H9 (cell line): ENCODE data around the gene COQ8B. TPM values are rescaled to one million over a fixed set of nuclear protein-coding genes. Genes with fewer than 3 reads are reported as not detected.

Source experiments
- DNase-seq: peaks from one replicate; pipeline ENCODE4 v3.0.0-alpha.2; 2017
- H2AFZ ChIP-seq: one replicate; pipeline ENCODE4 v1.6.1; 2013; ENCODE audit warnings: mild to moderate bottlenecking, low read length, control low read depth, moderate library complexity
- H2AK5ac ChIP-seq: 2 replicates; pipeline ENCODE4 v1.6.1; 2013; ENCODE audit warnings: low read length, control low read depth, mixed read lengths; ENCODE audit not compliant: insufficient read length
- H2BK120ac ChIP-seq: one replicate; pipeline ENCODE4 v1.6.1; 2013; ENCODE audit warnings: low read depth, mild to moderate bottlenecking, low read length, control low read depth, inconsistent platforms; ENCODE audit not compliant: poor library complexity, severe bottlenecking
- H2BK12ac ChIP-seq: 2 replicates; pipeline ENCODE4 v1.6.1; 2013; ENCODE audit warnings: low read length, control low read depth, mixed read lengths, low read depth; ENCODE audit not compliant: insufficient read length
- H2BK15ac ChIP-seq: 2 replicates; pipeline ENCODE4 v1.6.1; 2013; ENCODE audit warnings: low read depth, low read length, control low read depth
- H2BK20ac ChIP-seq: one replicate; pipeline ENCODE4 v1.6.1; 2013; ENCODE audit warnings: low read depth, mild to moderate bottlenecking, low read length, control low read depth, inconsistent platforms; ENCODE audit not compliant: poor library complexity, severe bottlenecking
- H2BK5ac ChIP-seq: 2 replicates; pipeline ENCODE4 v1.6.1; 2013; ENCODE audit warnings: low read length, control low read depth, mixed read lengths; ENCODE audit not compliant: insufficient read length
- H3K14ac ChIP-seq: 2 replicates; pipeline ENCODE4 v1.6.1; 2013; ENCODE audit warnings: low read length, control low read depth; ENCODE audit not compliant: insufficient read depth
- H3K18ac ChIP-seq: 2 replicates; pipeline ENCODE4 v1.6.1; 2013; ENCODE audit warnings: low read depth, mild to moderate bottlenecking, mixed read lengths, low read length, control low read depth; ENCODE audit not compliant: insufficient read length
- H3K23ac ChIP-seq: 2 replicates; pipeline ENCODE4 v1.6.1; 2013; ENCODE audit warnings: low read length, control low read depth, mixed read lengths, low read depth; ENCODE audit not compliant: insufficient read length
- H3K23me2 ChIP-seq: 2 replicates; pipeline ENCODE4 v1.6.1; 2013; ENCODE audit warnings: low read depth, mild to moderate bottlenecking, mixed read lengths, low read length, control low read depth; ENCODE audit not compliant: insufficient read length, poor library complexity, severe bottlenecking
- H3K27ac ChIP-seq: 2 replicates; pipeline ENCODE4 v1.5.1; 2013; ENCODE audit warnings: low read length, control low read depth, mixed read lengths, low read depth; ENCODE audit not compliant: insufficient read length
- H3K27me3 ChIP-seq: 2 replicates; pipeline ENCODE4 v1.6.1; 2013; ENCODE audit warnings: low read length, control low read depth, inconsistent platforms; ENCODE audit not compliant: insufficient read depth
- H3K4ac ChIP-seq: 2 replicates; pipeline ENCODE4 v1.6.1; 2013; ENCODE audit warnings: low read depth, mild to moderate bottlenecking, control low read depth, inconsistent platforms, low read length, moderate library complexity
- H3K4me1 ChIP-seq: 2 replicates; pipeline ENCODE4 v1.6.1; 2013; ENCODE audit warnings: low read length, control low read depth, inconsistent platforms; ENCODE audit not compliant: insufficient read depth
- H3K4me2 ChIP-seq: 2 replicates; pipeline ENCODE4 v1.6.1; 2013; ENCODE audit warnings: low read length, control low read depth, mixed read lengths; ENCODE audit not compliant: insufficient read length, insufficient read depth
- H3K56ac ChIP-seq: 2 replicates; pipeline ENCODE4 v1.6.1; 2013; ENCODE audit warnings: low read depth, mild to moderate bottlenecking, mixed read lengths, low read length, control low read depth; ENCODE audit not compliant: insufficient read length
- H3K79me1 ChIP-seq: 2 replicates; pipeline ENCODE4 v1.6.1; 2013; ENCODE audit warnings: low read depth, mild to moderate bottlenecking, moderate library complexity, low read length, control low read depth, inconsistent platforms; ENCODE audit not compliant: insufficient read depth, poor library complexity, severe bottlenecking
- H3K79me2 ChIP-seq: 2 replicates; pipeline ENCODE4 v1.6.1; 2013; ENCODE audit warnings: low read length, control low read depth, inconsistent platforms; ENCODE audit not compliant: insufficient read depth
- H3K9ac ChIP-seq: 2 replicates; pipeline ENCODE4 v1.6.1; 2013; ENCODE audit warnings: low read length, control low read depth, mixed read lengths; ENCODE audit not compliant: insufficient read length; ENCODE audit errors: extremely low read depth
- H3K9me3 ChIP-seq: one replicate; pipeline ENCODE4 v1.6.1; 2013; ENCODE audit warnings: low read depth, low read length, inconsistent platforms; ENCODE audit not compliant: control insufficient read depth
- H3T11ph ChIP-seq: one replicate; pipeline ENCODE4 v1.6.1; 2013; ENCODE audit warnings: mild to moderate bottlenecking, low read length, control low read depth, inconsistent platforms
- H4K20me1 ChIP-seq: one replicate; pipeline ENCODE4 v1.6.1; 2013; ENCODE audit not compliant: control insufficient read depth, insufficient read length, insufficient read depth
- H4K5ac ChIP-seq: 2 replicates; pipeline ENCODE4 v1.6.1; 2013; ENCODE audit warnings: low read depth, mild to moderate bottlenecking, mixed read lengths, low read length, control low read depth; ENCODE audit not compliant: insufficient read length
- H4K8ac ChIP-seq: replicated peaks from 2 replicates; pipeline ENCODE4 v1.6.1; 2013; ENCODE audit warnings: low read length, control low read depth, mixed read lengths, low read depth; ENCODE audit not compliant: insufficient read length
- H4K91ac ChIP-seq: 2 replicates; pipeline ENCODE4 v1.6.1; 2013; ENCODE audit warnings: low read depth, mild to moderate bottlenecking, moderate library complexity, mixed read lengths, low read length, control low read depth; ENCODE audit not compliant: insufficient read length
- H3K27ac Mint-ChIP-seq, 3 experiments: 2 replicates in 2 of 3; 3 replicates in 1 of 3; pipeline ENCODE4 v1.8.0; 2020 to 2021; ENCODE audit warnings: mixed read lengths in 3 of 3, mild to moderate bottlenecking in 1 of 3, moderate library complexity in 1 of 3
- H3K27me3 Mint-ChIP-seq: 2 replicates; pipeline ENCODE4 v1.8.0; 2021; ENCODE audit warnings: low read depth, mild to moderate bottlenecking, moderate library complexity, mixed read lengths
- H3K36me3 Mint-ChIP-seq, 3 experiments: 2 replicates in 2 of 3; 3 replicates in 1 of 3; pipeline ENCODE4 v1.8.0; 2020 to 2021; ENCODE audit warnings: low read depth in 3 of 3, mixed read lengths in 3 of 3; ENCODE audit not compliant: insufficient read depth in 1 of 3
- H3K4me1 Mint-ChIP-seq, 2 experiments: 2 replicates each; pipeline ENCODE4 v1.8.0; 2020; ENCODE audit warnings: mixed read lengths in 2 of 2
- H3K4me3 Mint-ChIP-seq, 2 experiments: 2 replicates in 1 of 2; 3 replicates in 1 of 2; pipeline ENCODE4 v1.8.0; 2020 to 2021; ENCODE audit warnings: mild to moderate bottlenecking in 2 of 2, mixed read lengths in 2 of 2, moderate library complexity in 1 of 2
- H3K9me3 Mint-ChIP-seq, 2 experiments: 2 replicates in 1 of 2; 3 replicates in 1 of 2; pipeline ENCODE4 v1.8.0; 2020; ENCODE audit warnings: mild to moderate bottlenecking in 2 of 2, mixed read lengths in 2 of 2, moderate library complexity in 1 of 2
- CTCF ChIP-seq: fragments of 200-600 bp; sonication (generic); conservative IDR thresholded peaks from 3 replicates; pipeline ENCODE4 v1.8.0; 2021; ENCODE audit warnings: antibody characterized with exemption, mild to moderate bottlenecking
- WGBS: extraction: QIAGEN DNeasy Blood & Tissue Kit; methylation state at CpG from one replicate; pipeline ENCODE4 v1.1.7; 2013; ENCODE audit warnings: missing lambda C conversion rate, low lambda C conversion rate, mixed read lengths; ENCODE audit not compliant: insufficient read length; ENCODE audit errors: extremely low coverage; 5-methylcytosine and 5-hydroxymethylcytosine counted together
- total RNA-seq: library from RNA; stranded (reverse); gene quantifications from 2 replicates; pipeline ENCODE4 v1.2.1, GENCODE V29; 2021

COQ8B gene
- total RNA-seq, 1 experiment from 2014 or later = 40.5 TPM

- no peak overlapping the region for H2BK15ac ChIP-seq
- no peak overlapping the region for H3K23ac ChIP-seq
- no peaks in the 10 kb centered on the region for H3K9me3 ChIP-seq
- H3K27ac Mint-ChIP-seq = no peak overlapping the region
- no CpG with 5 or more reads among the region's 6 CpGs for WGBS
- H4K8ac ChIP-seq = no peak overlapping the region
- H3K4me3 Mint-ChIP-seq = no peak overlapping the region
- H4K5ac ChIP-seq = no peak overlapping the region
- no peak overlapping the region for H3K56ac ChIP-seq
- H2AFZ ChIP-seq = no peak overlapping the region
- no peak for DNase-seq
- TF ChIP-seq CTCF = no peak
- H3K27me3 Mint-ChIP-seq = no peaks in the 10 kb centered on the region
- H3K18ac ChIP-seq = no peak overlapping the region
- no peaks in the 10 kb centered on the region for H4K20me1 ChIP-seq
- H3K23me2 ChIP-seq = no peaks in the 10 kb centered on the region
- no peak overlapping the region for H3K27ac ChIP-seq
- H2BK120ac ChIP-seq = no peak overlapping the region
- no peaks in the 10 kb centered on the region for H3K79me2 ChIP-seq
- no peak overlapping the region for H3K4ac ChIP-seq
- H3K14ac ChIP-seq = no peak overlapping the region
- H3K36me3 Mint-ChIP-seq = peaks cover 12 to 54% (median 47%) of the 10 kb centered on the region in 3 experiments
- H2BK12ac ChIP-seq = no peak overlapping the region
- no peak overlapping the region for H3T11ph ChIP-seq
- no peak overlapping the region for H3K4me2 ChIP-seq
- no peaks in the 10 kb centered on the region for H3K79me1 ChIP-seq
- no peak overlapping the region for H2BK20ac ChIP-seq
- H3K4me1 ChIP-seq = no peaks in the 10 kb centered on the region
- peaks cover 2 to 8% of the 10 kb centered on the region in 2 experiments; a peak in 2 of 4 replicates for H3K4me1 Mint-ChIP-seq
- no peak overlapping the region for H2AK5ac ChIP-seq
- no peak overlapping the region for H4K91ac ChIP-seq
- no peaks in the 10 kb centered on the region for H3K9me3 Mint-ChIP-seq
- H3K9ac ChIP-seq = no peak overlapping the region
- no peak overlapping the region for H2BK5ac ChIP-seq
- H3K27me3 ChIP-seq = no peaks in the 10 kb centered on the region
These were observed 19.7 kb downstream of the COQ8B start for GRCh38 chr19:40697007-40697406.
